HG03025 (cell line): ENCODE data around the gene MAP3K21.

Experiments used
- ATAC-seq: cut with Tn5 transposase; IDR thresholded peaks from one replicate; pipeline ENCODE4 v1.9.1; 2021; ENCODE audit warnings: mild to moderate bottlenecking, moderate library complexity; ENCODE audit not compliant: unreplicated experiment, low FRiP score

Gene MAP3K21

DNA sequence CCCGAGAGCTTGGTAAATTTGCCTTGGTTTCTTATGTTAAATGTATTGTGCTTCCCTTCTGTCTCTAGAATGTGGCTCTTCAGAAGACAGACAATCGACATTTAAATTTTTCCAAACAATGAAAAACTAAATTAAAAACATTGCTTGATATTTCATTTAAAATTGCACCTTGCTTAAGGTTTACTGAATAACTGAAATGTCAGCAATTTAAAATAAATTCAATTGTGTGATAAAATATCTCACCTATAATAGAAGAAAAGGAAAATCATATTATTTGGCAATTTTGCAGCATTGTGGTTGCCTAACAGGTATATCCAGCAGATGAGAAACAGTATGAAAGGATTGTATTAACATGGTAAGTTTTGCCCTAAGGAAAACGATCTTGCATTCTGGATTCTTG is 56.5 kb downstream of the MAP3K21 start:
- no peak for ATAC-seq

DNA sequence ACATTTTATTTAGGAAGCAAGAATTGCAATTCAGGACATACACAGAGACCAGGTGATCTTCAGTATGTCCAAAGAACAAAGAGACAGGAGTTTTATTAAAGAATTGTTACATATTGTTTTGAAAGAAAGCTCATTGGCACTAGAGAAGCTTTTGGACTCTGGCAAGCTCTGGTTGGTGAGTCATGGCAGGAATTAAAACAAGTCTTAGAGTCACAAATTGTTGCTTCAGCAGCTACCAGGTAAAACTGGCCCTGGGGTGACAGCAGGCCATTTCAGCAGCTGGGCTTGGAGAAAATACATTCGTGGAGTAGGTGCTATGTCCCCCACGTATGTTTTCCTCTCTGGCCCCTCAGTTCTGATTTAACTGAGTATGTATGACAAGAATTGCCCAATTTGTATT is 58.8 kb downstream of the MAP3K21 start:
- no peak for ATAC-seq

DNA sequence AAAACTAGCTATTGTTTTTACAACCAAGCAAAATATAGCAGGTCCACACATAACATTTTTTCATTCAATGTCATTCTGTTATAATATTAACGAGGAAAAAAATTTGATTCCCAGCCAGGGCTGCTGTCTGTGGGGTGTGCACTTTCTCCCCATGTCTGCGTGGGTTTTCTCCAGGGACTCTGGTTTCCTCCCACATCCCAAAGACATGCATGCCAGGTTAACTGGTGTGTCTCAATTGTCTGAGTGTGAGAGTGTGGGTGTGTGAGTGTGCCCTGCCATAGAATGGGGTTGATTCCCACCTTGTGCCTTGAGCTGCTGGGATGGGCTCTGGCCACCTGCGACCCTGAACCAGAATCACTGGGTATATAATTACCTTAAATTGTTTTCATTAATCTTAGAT is 60.1 kb downstream of the MAP3K21 start:
- ATAC-seq = no peak

DNA sequence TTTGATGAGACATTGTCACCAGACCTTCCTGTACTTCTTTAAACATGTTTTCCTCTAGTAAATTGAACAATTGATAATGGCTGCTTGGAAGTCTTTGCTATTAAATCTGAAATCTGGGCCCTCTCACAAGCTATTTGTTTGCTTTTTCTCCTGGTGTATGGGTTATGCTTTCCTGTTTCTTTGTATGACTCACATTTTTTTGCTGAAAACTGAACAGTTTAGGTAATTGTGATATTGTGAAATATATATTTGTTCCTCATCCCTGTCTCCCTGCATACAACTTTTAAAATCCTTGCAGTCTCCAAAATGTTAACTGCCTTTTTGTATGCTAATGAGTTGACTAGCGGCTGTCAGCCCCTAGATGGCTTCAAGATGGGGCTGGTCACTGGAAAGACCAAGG is 61.6 kb downstream of the MAP3K21 start:
- no peak for ATAC-seq

DNA sequence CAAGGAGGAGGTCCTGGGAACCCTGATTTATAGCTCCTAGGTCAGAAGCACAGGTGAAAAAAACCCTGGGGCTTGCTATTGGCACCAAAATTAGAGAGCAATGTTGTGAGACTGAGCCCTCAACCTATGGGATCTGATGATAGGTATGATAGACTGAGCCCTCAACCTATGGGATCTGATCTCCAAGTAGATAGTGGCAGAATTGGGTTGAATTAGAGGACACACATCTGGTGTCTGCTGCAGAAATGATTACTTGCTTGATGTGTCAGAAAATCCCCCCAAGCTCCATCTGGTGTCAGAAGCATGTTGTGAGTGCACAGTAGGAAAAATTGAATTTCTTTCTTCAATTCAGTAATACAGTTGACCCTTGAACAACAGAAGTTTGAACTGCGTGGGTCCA is 62.4 kb downstream of the MAP3K21 start:
- ATAC-seq = no peak

DNA sequence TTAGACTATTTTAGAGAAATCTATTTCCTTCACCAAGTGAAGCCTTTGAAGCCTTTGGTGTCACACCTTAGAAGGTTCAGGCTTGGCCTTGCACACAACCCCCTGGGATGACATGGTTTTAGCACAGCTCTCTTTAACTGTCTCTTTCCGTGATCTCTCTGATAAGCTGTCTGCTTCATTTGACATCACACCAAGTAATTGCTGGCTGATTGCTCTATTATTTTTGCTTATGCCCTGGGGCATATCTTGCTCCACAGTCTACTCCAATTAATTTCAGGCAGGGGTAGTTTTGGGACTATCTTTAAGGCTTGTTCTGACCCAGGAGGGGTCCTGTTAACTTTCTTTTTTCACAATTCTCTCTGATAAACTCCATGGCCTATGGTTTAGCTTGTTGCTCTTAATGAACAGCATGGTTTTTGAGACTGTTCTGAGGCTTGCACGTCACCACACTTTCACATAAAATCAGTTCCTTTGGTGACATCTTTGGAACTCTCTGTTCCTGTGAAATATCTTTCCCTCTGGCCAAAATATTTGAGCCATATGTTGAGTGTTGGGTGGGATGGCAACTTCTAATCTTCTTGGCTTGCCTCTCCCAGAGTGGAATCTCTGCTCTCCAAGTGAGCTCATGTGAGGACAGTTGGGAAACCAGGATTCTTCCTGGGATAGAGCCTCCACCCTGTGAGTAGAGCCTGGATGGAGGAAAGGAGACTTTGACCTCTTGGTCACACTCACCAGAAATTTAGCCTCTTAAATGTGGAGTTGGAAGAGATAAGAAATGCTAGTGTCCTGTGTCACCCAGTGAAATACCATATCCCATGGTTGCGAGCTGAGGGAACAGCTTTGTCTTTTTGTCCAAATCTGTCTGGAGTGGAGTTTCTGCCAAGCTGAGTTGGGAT is 63.6 kb downstream of the MAP3K21 start:
- no peak for ATAC-seq

DNA sequence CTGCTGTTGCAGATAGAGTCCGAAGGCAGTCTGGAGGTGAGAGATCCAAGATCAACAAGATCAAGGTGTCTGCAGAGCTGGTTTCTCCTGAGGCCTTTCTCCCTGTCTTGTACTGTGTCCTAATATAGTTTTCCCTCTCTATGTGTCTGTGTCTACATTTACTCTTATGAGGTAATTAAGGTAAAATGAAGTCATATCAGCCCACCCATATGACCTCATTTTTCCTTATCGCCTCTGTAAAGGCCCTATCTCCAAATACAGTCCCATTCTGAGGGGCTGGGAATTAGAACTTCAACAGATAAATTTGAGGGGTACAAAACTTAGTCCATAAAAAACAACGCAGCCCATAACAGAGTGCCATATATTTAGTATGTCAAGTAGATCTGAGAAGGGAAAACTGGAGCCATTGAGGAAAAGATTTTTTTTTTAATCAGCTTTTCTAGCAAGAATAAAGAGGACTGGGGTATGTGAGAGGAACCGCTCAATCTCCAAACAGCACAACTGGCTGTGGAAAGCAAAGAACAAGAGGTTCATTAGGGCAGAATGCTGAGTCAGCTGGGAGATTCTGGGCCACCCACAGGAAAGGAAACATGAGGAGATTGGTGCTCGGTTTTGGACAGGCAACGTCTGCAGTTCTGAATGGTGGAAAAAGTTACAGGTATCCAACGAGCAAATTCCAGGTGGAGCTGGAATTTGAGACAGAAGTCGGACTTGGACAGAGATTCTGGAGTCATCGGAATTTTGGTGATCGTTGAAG is 65.7 kb downstream of the MAP3K21 start:
- ATAC-seq = no peak

DNA sequence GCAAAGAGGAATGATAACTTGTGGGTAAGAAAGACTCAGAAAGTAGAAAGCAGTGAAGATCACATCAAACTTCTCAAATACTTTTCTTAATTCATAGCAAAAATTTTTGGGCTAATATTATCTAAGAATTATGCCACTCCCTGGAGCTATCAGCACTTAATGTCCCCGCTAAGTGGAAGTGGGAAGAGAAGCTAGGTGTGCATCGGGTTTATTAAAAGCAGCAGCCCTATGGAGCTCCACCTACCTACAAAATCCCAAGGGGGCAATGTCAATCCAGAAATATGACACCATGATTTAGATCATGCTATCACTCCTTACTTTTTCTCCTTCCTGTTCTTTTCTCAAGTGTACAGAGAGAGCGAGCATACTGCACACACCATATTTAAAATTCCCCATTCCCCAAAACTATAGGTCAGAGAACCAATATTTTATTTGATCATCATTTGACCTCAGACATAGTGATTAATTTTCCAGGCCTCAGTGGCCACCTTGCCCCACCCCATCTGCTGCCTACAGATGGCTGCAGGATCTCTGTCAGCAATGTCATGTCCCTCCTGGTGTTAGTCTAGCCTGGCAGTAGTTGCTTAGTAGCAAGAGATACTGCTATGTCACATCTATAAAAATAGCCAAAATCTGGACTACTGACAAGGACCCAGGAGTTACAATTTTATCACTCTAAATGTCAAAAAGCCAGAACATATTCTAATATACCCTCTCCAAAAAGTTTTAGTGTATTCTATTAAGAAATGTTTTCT is 66.6 kb downstream of the MAP3K21 start:
- no peak for ATAC-seq

DNA sequence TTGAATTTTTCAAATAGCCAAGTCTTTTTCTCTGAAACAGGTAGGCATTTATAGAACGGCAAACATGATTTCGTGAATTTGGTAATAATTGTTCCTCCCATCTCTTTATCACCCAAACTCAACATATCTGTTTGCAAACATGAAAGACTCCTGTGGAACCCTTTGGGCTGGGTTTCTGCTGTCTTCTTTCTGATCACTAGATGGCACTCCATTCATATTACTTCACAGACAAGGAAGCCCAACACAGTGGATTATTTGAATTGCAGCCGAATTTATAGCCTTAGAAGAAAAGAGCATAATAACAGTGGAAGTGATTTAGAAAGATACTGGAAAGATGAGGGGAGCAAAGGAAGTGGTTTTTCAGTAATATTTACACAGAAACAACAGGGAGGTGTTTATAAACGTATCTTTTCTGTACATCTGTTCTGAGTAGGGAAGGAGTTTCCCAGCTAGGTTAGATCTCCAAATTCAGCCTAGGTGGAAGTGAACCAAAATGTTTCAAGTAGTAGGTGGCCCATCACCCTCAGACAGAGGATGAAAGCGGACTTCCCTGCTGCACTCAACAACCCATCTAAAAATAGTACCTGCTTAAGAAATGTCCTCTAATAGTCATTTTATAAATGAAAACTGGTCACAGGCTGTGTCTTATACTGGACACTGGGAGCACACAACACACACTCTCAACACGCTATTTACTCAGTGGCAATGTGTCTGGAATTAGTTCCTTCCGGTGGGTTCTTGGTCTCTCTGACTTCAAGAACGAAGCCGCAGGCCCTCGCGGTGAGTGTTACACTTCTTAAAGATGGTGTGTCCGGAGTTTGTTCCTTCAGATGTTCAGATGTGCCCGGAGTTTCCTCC is 67.6 kb downstream of the MAP3K21 start:
- ATAC-seq = no peak

DNA sequence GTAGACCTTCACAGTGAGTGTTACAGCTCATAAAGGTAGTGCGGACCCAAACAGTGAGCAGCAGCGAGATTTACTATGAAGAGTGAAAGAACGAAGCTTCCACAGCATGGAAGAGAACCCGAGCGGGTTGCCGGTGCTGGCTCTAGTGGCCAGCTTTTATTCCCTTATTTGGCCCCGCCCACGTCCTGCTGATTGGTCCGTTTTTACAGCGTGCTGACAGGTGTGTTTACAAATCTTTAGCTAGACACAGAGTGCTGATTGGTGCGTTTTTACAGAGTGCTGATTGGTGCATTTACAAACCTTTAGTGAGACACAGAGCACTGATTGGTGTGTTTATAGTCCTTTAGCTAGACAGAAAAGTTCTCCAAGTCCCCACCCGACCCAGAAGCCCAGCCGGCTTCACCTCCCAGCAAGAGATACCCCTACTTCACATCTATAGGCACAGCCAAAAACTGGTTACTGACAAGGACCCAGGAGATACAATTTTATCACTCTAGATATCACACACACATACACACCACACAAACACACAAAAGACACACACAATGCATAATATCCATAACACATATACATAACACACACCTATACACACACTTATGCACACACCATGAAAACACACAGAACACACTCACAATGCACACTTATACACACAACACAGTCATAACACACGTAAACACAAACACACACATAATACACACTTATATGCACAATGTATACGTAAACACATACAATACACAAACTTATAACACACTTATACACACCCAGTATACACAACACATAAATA is 68.5 kb downstream of the MAP3K21 start:
- no peak for ATAC-seq

DNA sequence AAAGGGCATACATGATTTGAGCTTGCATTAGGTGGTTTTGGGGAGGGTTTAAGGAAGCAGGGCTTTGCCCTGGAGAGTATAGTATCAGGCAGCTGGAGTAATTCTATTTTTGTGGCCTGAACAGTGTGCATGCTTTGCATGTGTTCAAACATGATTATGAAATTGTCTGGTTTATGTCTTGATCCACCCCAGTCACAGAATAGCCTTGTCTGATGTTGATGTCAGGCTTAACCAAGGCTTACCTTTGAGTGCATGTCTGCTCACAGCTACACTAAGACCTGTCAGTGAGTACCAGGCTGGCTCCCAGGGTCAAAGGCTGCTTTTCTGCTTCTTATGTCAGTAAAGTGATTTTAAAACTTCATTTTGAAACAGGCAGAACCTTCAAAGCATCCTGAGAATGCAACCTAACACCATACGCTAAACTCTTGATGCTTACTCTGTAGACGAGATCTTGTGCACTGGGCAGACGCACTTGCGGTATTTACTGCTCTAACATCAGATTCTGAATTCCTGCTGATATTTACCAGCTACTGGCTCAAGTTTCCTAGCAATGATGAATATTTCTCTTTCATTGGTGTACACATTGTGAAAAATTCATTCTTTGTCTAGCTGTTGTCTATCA is 78.9 kb downstream of the MAP3K21 start:
- ATAC-seq = no peak

DNA sequence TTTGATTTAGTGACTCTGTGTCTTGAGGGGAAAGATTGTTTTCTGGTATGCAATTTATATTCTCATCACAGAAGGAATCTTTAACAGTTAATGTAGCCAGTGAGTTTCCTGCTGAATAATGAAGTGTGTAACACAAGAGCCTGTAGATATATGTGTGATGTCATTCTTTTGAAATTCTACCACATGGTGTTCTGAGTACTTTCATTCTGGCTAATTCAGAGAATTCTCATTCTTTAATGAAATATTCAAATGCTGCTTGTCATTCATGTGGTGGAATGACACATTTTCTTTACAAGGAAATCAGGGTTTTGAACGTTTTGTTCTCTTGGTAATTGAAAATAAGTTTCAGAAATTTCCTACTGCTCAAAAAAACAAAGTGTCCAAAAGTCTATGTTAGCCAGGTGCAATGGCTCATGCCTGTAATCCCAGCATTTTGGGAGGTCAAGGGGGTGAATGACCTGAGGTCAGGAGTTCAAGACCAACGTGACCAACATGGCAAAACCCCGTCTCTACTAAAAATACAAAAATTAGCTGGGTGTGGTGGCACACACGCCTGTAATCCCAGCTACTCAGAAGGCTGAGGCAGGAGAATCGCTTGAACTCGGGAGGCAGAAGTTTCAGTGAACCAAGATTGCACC is 79.6 kb downstream of the MAP3K21 start:
- no peak for ATAC-seq

DNA sequence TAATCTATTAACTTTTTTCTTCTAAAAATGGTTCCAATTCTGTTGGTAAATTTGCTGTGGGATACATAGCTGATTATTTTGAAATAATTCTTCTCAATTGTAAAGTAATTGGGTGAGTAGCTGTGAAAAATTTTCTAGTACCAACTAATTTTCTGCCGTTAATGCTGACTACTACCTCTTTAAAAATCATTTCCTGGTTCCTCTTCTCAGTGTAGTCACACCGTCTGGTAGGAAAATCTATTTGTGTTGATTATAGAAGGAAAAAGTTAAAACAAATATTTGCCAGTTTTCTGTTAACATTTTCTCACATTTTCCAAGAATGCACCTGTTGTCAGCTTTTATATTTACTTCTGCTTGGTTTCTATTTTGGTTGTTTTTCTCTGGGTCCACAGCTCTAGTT is 82.0 kb downstream of the MAP3K21 start:
- ATAC-seq = no peak

DNA sequence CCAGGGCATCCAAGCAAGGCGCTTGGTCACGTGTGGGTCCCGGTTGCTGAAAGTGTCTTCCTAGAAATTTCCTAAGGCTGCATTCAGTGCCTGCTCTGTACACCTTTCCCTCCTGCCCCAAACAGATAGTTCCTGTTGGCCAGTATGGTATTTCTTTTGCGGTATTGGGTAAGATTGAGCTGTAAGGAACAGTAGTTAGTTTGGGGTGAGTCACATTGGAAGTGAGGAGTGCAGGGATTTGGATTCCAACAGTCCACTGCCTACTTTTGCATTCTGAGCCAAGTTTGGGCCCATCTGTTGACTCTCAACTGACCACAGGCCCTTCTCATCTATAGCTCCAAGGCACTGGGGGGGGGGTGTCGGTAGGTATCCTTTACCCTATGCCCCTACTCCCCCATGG is 83.4 kb downstream of the MAP3K21 start:
- ATAC-seq = no peak

DNA sequence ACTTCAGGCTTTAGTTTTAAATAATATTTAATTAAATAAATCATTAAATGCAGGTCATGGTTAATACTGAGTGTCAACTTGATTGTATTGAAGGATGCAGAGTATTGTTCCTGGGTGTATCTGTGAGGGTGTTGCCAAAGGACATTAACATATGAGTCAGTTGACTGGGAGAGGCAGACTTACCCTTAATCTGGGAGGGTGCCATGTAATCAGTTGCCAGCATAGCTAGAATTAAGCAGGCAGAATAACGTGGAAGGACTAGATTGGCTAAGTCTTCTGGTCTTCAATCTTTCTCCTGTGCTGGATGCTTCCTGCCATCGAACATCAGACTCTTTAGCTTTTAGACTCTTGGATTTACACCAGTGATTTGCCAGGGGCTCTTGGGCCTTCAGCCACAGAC is 85.3 kb downstream of the MAP3K21 start:
- ATAC-seq = no peak

DNA sequence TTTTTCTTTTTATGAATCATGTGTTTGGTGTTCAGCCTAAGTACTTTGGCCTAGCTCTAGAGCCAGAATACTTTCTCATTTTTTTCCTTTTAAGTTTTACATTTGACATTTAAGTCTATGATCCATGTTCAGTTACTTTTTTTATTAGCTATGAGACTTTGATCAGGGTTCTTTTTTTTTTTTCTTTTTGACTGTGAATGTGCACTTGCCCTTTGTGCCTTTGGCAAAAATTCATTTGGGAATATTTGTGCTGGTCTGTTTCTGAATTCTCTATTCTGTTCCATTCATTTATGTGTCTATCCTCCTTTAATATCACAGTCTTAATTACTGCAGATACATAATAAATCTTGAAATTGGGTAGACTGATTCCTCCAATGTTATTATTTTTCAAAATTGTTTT is 93.8 kb downstream of the MAP3K21 start:
- ATAC-seq = no peak

DNA sequence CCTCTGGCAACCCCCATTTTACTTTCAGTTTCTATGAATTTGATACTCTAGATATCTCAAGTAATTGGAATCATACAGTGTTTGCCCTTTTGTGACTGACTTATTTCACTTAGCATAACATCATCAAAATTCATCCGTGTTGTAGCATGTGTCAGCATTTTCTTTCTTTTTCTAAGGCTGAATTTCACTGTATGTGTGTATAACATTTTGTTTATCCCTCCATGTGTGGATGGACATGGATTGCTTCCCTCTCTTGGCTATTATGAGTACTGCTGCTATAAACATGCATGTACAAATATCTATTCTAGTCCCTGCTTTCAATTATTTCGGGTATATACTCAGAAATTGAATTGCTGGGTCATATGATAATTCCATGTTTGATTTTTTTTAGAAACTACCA is 97.3 kb downstream of the MAP3K21 start:
- ATAC-seq = no peak

DNA sequence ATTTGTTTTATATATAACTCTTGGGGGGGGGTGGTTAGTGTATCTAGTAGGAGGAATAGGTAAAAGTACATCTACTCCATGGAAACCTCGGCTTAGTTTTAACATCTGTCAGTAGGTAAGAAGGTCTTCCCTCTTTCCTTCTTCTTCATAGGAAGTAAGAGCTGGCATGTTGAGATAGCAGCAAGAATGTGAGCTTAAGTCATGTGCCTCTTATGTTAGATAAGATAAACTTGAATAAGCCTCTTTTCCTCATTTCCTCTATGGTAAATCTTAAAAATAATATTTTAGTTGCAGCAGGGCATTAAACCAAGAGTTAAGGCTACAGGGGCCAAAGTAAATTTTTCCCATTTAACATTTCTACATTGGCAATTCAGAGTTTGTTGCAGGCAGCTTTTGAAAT is 100.4 kb downstream of the MAP3K21 start:
- no peak for ATAC-seq
